ENCODE measurements around the gene OPRM1. TPM values are rescaled to one million over a fixed set of nuclear protein-coding genes. Genes with fewer than 3 reads are reported as not detected.
"Not testable (repeated sequence)": the region's sequence is repeated elsewhere in the genome, so short reads cannot be mapped to it uniquely, and the experiment has no call there.

The OPRM1 gene
- total RNA-seq, 1 donor from 2014 or later, result not detected

GRCh38 chr6:154134471-154135147 is 95.6 kb downstream of the OPRM1 start:
- DNase-seq, result no peak
- intact Hi-C loops (cut with micrococcal nuclease), result no loop called here
- no peak for ATAC-seq

GRCh38 chr6:154138793-154139192 is 99.8 kb downstream of the OPRM1 start:
- intact Hi-C loops (cut with micrococcal nuclease), result no loop called here
- ATAC-seq (no peak), DNase-seq (no peak)

GRCh38 chr6:154139892-154140291 is 100.9 kb downstream of the OPRM1 start:
- no peak for ATAC-seq
- intact Hi-C loops (cut with micrococcal nuclease), result no loop called here

GRCh38 chr6:154140743-154141142 is 101.7 kb downstream of the OPRM1 start:
- intact Hi-C loops (cut with micrococcal nuclease), result no loop called here
- ATAC-seq, result no peak
- no peak for DNase-seq

More at GRCh38 chr6:154139892-154140291, 100.9 kb downstream of the OPRM1 start:
- DNase-seq, result no peak

- ATAC-seq, result no peak
- intact Hi-C loops (cut with micrococcal nuclease), result no loop called here
- DNase-seq, result no peak
Measured at GRCh38 chr6:154143753-154144152, 104.7 kb downstream of the OPRM1 start.

- no peak for ATAC-seq
- intact Hi-C loops (cut with micrococcal nuclease), result no loop called here
- no peak for DNase-seq
Measured at GRCh38 chr6:154154389-154154967, 115.4 kb downstream of the OPRM1 start.

GRCh38 chr6:154156135-154156896 is 117.3 kb downstream of the OPRM1 start:
- peak; percentile 47 for DNase-seq

GRCh38 chr6:154157082-154157481 is 118.0 kb downstream of the OPRM1 start:
- intact Hi-C loops (cut with micrococcal nuclease), result loop anchor here (5.0 kb wide), 2 partner anchors 120 to 210 kb away; no protein-coding TSS in a partner anchor
- no peak for DNase-seq
- no peak for ATAC-seq

More at GRCh38 chr6:154156135-154156896, 117.3 kb downstream of the OPRM1 start:
- intact Hi-C loops (cut with micrococcal nuclease), result loop anchor here (5.0 kb wide), 2 partner anchors 121 to 211 kb away; no protein-coding TSS in a partner anchor
- peak; percentile 76 for ATAC-seq

- no peak for DNase-seq
- ATAC-seq, result no peak
- intact Hi-C loops (cut with micrococcal nuclease), result loop anchor here (5.0 kb wide), 2 partner anchors 120 to 210 kb away; no protein-coding TSS in a partner anchor
Measured at GRCh38 chr6:154157706-154158105, 118.7 kb downstream of the OPRM1 start.

GRCh38 chr6:154159126-154159525 is 120.1 kb downstream of the OPRM1 start:
- ATAC-seq, result no peak
- DNase-seq, result no peak
- intact Hi-C loops (cut with micrococcal nuclease), result loop anchor here (5.0 kb wide), 2 partner anchors 118 to 208 kb away; no protein-coding TSS in a partner anchor

GRCh38 chr6:154161689-154162088 is 122.6 kb downstream of the OPRM1 start:
- ATAC-seq (no peak), DNase-seq (no peak)
- intact Hi-C loops (cut with micrococcal nuclease), result no loop called here

- intact Hi-C loops (cut with micrococcal nuclease), result no loop called here
- DNase-seq (peak; percentile 49), ATAC-seq (peak; percentile 65)
Measured at GRCh38 chr6:154164397-154164796, 125.4 kb downstream of the OPRM1 start.

GRCh38 chr6:154165478-154165877 is 126.4 kb downstream of the OPRM1 start:
- no peak for ATAC-seq
- no peak for DNase-seq
- intact Hi-C loops (cut with micrococcal nuclease), result no loop called here

GRCh38 chr6:154166140-154166539 is 127.1 kb downstream of the OPRM1 start:
- intact Hi-C loops (cut with micrococcal nuclease), result no loop called here

GRCh38 chr6:154167126-154167525 is 128.1 kb downstream of the OPRM1 start:
- intact Hi-C loops (cut with micrococcal nuclease), result no loop called here
- no peak for DNase-seq
- peak; percentile 68 for ATAC-seq

More at GRCh38 chr6:154166140-154166539, 127.1 kb downstream of the OPRM1 start:
- ATAC-seq (peak; percentile 37), DNase-seq (no peak)

- no peak for ATAC-seq
- intact Hi-C loops (cut with micrococcal nuclease), result no loop called here
- DNase-seq, result no peak
Measured at GRCh38 chr6:154169193-154169847, 130.3 kb downstream of the OPRM1 start.

- DNase-seq (no peak), ATAC-seq (no peak)
- intact Hi-C loops (cut with micrococcal nuclease), result no loop called here
Measured at GRCh38 chr6:154170106-154170505, 131.1 kb downstream of the OPRM1 start.

GRCh38 chr6:154172393-154172792 is 133.4 kb downstream of the OPRM1 start:
- DNase-seq; ATAC-seq; intact Hi-C loops (cut with micrococcal nuclease): not testable (repeated sequence)

- ATAC-seq (no peak), DNase-seq (no peak)
- intact Hi-C loops (cut with micrococcal nuclease), result no loop called here
Measured at GRCh38 chr6:154179434-154179833, 140.4 kb downstream of the OPRM1 start.

All from left ventricle myocardium superior (tissue), 1 donor.